GM12875 (cell line): ENCODE measurements around the gene CAPZB.

ENCODE experiments used
- H3K4me3 ChIP-seq: one replicate; pipeline ENCODE4 v1.5.1; 2011; ENCODE audit warnings: low read depth, low read length, control low read depth
- CTCF ChIP-seq: IDR thresholded peaks from 2 replicates; pipeline ENCODE4 v1.5.1; 2011; ENCODE audit warnings: low read depth, mild to moderate bottlenecking, control low read depth, inconsistent platforms, low read length, moderate library complexity, borderline replicate concordance; ENCODE audit not compliant: insufficient read depth

The CAPZB gene

GRCh38 chr1:19349999-19350398 lies 135.3 kb downstream of the CAPZB start:
- TF ChIP-seq CTCF, result no peak

GRCh38 chr1:19348441-19349198 lies 136.7 kb downstream of the CAPZB start:
- no peak overlapping the region for H3K4me3 ChIP-seq
- no peak for TF ChIP-seq CTCF

More at GRCh38 chr1:19349999-19350398, 135.3 kb downstream of the CAPZB start:
- H3K4me3 ChIP-seq, result no peak overlapping the region

- TF ChIP-seq CTCF, result no peak
These were observed 137.7 kb downstream of the CAPZB start for GRCh38 chr1:19347533-19348172.

GRCh38 chr1:19346026-19346425 lies 139.3 kb downstream of the CAPZB start:
- no peak overlapping the region for H3K4me3 ChIP-seq
- TF ChIP-seq CTCF, result no peak

More at GRCh38 chr1:19347533-19348172, 137.7 kb downstream of the CAPZB start:
- H3K4me3 ChIP-seq, result no peak overlapping the region

- TF ChIP-seq CTCF, result no peak
- H3K4me3 ChIP-seq, result no peak overlapping the region
These were observed 139.9 kb downstream of the CAPZB start for GRCh38 chr1:19345391-19345790.

GRCh38 chr1:19344831-19345230 lies 140.5 kb downstream of the CAPZB start:
- TF ChIP-seq CTCF, result no peak
- H3K4me3 ChIP-seq, result no peak overlapping the region

- H3K4me3 ChIP-seq, result no peak overlapping the region
- TF ChIP-seq CTCF, result peak; percentile 96
These were observed 140.9 kb downstream of the CAPZB start for GRCh38 chr1:19344372-19344810.
